ENCODE data around the gene KIF12.

The KIF12 gene

DNA sequence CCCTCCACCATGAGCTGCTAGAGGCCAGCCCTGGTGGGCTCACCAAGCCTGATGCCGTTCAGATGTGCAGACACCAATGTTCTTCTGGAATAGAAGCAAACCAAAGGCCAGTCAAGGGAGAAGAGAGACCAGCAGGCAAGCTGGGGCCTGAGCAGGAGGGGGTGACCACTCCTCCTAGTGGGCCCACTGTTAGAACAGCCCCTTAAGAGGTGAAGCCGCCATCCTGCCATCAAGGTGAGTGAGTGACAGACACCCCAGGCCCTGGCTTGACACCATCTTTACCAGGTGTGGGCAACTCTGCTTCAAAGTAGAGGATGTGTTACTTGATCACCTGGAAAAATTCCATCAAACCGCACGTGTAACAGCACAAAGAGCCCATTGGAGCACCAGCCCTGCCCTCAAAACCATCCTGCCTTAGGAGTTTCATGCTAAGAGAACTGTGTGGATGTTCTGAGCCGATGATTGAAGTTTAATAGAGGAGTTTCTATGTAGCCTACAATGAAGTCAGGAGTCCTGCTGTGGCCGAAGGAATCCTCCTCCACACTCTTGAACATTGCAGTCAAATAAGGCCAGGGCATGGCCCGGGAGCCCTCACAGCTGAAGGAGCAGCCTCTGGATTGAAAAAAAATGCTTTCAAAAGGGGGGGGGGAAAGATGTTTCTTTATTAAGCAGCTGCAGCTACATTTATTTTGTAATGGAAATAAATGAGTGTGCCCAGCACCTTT lies 41.8 kb downstream of the KIF12 start:
- Histone ChIP-seq H3K36me3 (replicated peaks; ENCODE audit: insufficient read depth, low read length) (no peaks in the 10 kb centered on the region), H3K27ac (ENCODE audit: low read length) (no peak overlapping the region), H2AFZ (ENCODE audit: low read length) (no peak overlapping the region), H3K9me2 (replicated peaks; ENCODE audit: insufficient read depth, low read length) (no peaks in the 10 kb centered on the region), H3K79me2 (ENCODE audit: low read length) (no peaks in the 10 kb centered on the region), H3K4me1 (ENCODE audit: low read length) (no peaks in the 10 kb centered on the region), H4K20me1 (ENCODE audit: insufficient read depth, low read length) (no peaks in the 10 kb centered on the region), H3K4me2 (ENCODE audit: low read depth, low read length) (no peak overlapping the region), H3K9ac (ENCODE audit: low read length) (no peak overlapping the region), H3K9me3 (replicated peaks; ENCODE audit: insufficient read depth, low read length) (no peaks in the 10 kb centered on the region), H3K27me3 (replicated peaks; ENCODE audit: insufficient read depth, low read length) (no peaks in the 10 kb centered on the region), H3F3A (ENCODE audit: insufficient read depth, low read length) (no peaks in the 10 kb centered on the region), H3K4me3 (ENCODE audit: low read length) (no peak overlapping the region)
- TF ChIP-seq, protein P1, sequence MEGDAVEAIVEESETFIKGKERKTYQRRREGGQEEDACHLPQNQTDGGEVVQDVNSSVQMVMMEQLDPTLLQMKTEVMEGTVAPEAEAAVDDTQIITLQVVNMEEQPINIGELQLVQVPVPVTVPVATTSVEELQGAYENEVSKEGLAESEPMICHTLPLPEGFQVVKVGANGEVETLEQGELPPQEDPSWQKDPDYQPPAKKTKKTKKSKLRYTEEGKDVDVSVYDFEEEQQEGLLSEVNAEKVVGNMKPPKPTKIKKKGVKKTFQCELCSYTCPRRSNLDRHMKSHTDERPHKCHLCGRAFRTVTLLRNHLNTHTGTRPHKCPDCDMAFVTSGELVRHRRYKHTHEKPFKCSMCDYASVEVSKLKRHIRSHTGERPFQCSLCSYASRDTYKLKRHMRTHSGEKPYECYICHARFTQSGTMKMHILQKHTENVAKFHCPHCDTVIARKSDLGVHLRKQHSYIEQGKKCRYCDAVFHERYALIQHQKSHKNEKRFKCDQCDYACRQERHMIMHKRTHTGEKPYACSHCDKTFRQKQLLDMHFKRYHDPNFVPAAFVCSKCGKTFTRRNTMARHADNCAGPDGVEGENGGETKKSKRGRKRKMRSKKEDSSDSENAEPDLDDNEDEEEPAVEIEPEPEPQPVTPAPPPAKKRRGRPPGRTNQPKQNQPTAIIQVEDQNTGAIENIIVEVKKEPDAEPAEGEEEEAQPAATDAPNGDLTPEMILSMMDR (IDR thresholded peaks at IDR 0.05; ENCODE audit: low read length) = no peak
- TF ChIP-seq EZH2 (optimal IDR thresholded peaks at IDR 0.05; ENCODE audit: low read depth, low read length) (no peak), EZH2phosphoT487 (IDR thresholded peaks at IDR 0.05; ENCODE audit: low read length) (no peak)
- DNase-seq = no peak

DNA sequence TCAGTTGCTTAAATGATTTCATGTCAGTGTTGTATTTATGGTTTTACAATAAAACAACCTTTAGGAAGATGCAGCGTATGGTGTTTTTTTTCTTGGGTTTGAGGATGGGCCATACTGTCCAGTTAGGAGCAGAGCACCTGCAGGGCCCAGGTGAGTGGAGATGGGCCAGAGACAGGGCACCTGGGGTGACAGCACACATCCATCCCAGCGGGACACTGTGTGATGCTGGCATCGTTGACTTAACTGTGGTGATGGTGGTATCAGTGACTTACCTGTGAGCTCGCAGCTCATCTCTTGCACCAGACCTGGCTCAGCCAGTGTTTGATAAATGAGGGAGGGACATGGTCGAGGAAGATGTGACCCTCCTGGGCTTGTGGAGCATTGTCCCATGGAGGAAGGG lies 42.6 kb downstream of the KIF12 start:
- Histone ChIP-seq H3K79me2 (ENCODE audit: low read length) (no peaks in the 10 kb centered on the region), H3K9me2 (replicated peaks; ENCODE audit: insufficient read depth, low read length) (no peaks in the 10 kb centered on the region), H3K4me1 (ENCODE audit: low read length) (no peaks in the 10 kb centered on the region), H3K4me2 (ENCODE audit: low read depth, low read length) (peak overlapping the region; percentile 58), H4K20me1 (ENCODE audit: insufficient read depth, low read length) (no peaks in the 10 kb centered on the region), H3K36me3 (replicated peaks; ENCODE audit: insufficient read depth, low read length) (no peaks in the 10 kb centered on the region), H3K27me3 (replicated peaks; ENCODE audit: insufficient read depth, low read length) (no peaks in the 10 kb centered on the region), H3K4me3 (ENCODE audit: low read length) (peak overlapping the region; percentile 49; the same call in 1 of the 2 replicates), H3F3A (ENCODE audit: insufficient read depth, low read length) (no peaks in the 10 kb centered on the region), H3K9me3 (replicated peaks; ENCODE audit: insufficient read depth, low read length) (no peaks in the 10 kb centered on the region), H3K9ac (ENCODE audit: low read length) (no peak overlapping the region; the same call in 1 of the 2 replicates), H3K27ac (ENCODE audit: low read length) (no peak overlapping the region), H2AFZ (ENCODE audit: low read length) (peak overlapping the region; percentile 28; the same call in 1 of the 2 replicates)
- TF ChIP-seq, protein P1 (IDR thresholded peaks at IDR 0.05; ENCODE audit: low read length) = no peak
- TF ChIP-seq EZH2phosphoT487 (IDR thresholded peaks at IDR 0.05; ENCODE audit: low read length) (no peak), EZH2 (optimal IDR thresholded peaks at IDR 0.05; ENCODE audit: low read depth, low read length) (no peak)
- no peak for DNase-seq

DNA sequence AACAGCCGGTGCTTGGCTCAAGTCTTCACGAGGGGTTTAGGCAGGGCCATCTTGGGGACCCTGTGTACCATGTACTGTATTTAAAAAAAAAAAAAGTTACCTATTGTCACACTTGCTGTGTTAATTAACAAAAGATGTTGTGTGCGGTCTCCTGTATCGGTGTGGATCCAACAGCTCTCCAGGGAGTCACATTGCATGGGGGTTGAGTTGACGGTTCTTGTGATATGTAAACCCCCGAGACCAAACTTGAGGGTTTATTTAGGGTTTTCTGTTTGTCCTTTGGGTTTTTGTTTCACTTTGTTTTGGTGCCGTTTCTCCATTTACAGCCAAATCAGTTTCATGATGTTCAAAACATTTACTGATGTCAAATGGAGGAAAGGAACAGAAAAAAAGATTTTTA lies 43.2 kb downstream of the KIF12 start:
- H3K36me3 ChIP-seq (replicated peaks; ENCODE audit: insufficient read depth, low read length) = no peaks in the 10 kb centered on the region
- no peaks in the 10 kb centered on the region for H3K4me1 ChIP-seq (ENCODE audit: low read length)
- no peaks in the 10 kb centered on the region for H3K9me2 ChIP-seq (replicated peaks; ENCODE audit: insufficient read depth, low read length)
- H3K27ac ChIP-seq (ENCODE audit: low read length) = no peak overlapping the region
- H2AFZ ChIP-seq (ENCODE audit: low read length) = peak overlapping the region; percentile 28
- peak overlapping the region; percentile 49 for H3K4me3 ChIP-seq (ENCODE audit: low read length)
- TF ChIP-seq, protein P1 (IDR thresholded peaks at IDR 0.05; ENCODE audit: low read length) = no peak
- no peak for TF ChIP-seq EZH2 (optimal IDR thresholded peaks at IDR 0.05; ENCODE audit: low read depth, low read length)
- no peak for TF ChIP-seq EZH2phosphoT487 (IDR thresholded peaks at IDR 0.05; ENCODE audit: low read length)
- peak; percentile 37 for DNase-seq
- H3K79me2 ChIP-seq (ENCODE audit: low read length) = no peaks in the 10 kb centered on the region
- H3F3A ChIP-seq (ENCODE audit: insufficient read depth, low read length) = no peaks in the 10 kb centered on the region
- H4K20me1 ChIP-seq (ENCODE audit: insufficient read depth, low read length) = no peaks in the 10 kb centered on the region
- peak overlapping the region; percentile 58 for H3K4me2 ChIP-seq (ENCODE audit: low read depth, low read length)
- no peaks in the 10 kb centered on the region for H3K27me3 ChIP-seq (replicated peaks; ENCODE audit: insufficient read depth, low read length)
- H3K9ac ChIP-seq (ENCODE audit: low read length) = peak overlapping the region; percentile 15; the same call in 1 of the 2 replicates
- no peaks in the 10 kb centered on the region for H3K9me3 ChIP-seq (replicated peaks; ENCODE audit: insufficient read depth, low read length)
